ENCODE measurements around the gene DCDC2B. TPM values are rescaled to one million over a fixed set of nuclear protein-coding genes. Genes with fewer than 3 reads are reported as not detected.

Gene DCDC2B
- total RNA-seq, 2 experiments from 2014 or later: 0.06 to 0.29 TPM

GRCh38 chr1:32197837-32198236, 11.1 kb upstream of the DCDC2B start:
- no TSS peak for BruUV-seq (replicated peaks)
- H2AFZ ChIP-seq (ENCODE audit: low read length): no peak overlapping the region
- POLR2A ChIA-PET: interaction anchor here (0.5 to 0.7 kb wide), 3 partner anchors 29 to 1033 kb away, joined by 3 to 4 read pairs (median 3); no protein-coding TSS in a partner anchor
- no peaks in the 10 kb centered on the region for H3K79me2 ChIP-seq (ENCODE audit: insufficient read depth, low read depth, low read length)
- no peak overlapping the region for H3K4me3 ChIP-seq (ENCODE audit: low read depth, low read length, poor library complexity, severe bottlenecking)
- no peaks in the 10 kb centered on the region for H3K9me3 ChIP-seq (ENCODE audit: low read length)
- peaks cover 39% of the 10 kb centered on the region for H3K4me1 ChIP-seq (ENCODE audit: insufficient read depth, low read length, poor library complexity, severe bottlenecking)
- CTCF ChIA-PET (ENCODE audit: unreplicated experiment): interaction anchor here (0.6 kb wide), 1 partner anchor 13 kb away, joined by 3 read pairs; no protein-coding TSS in a partner anchor
- no peak overlapping the region for H3K4me2 ChIP-seq (ENCODE audit: low read length)
- DNase-seq (ENCODE audit: low spot score): no peak
- peaks cover 65% of the 10 kb centered on the region for H3K36me3 ChIP-seq (ENCODE audit: insufficient read depth, low read length)
- intact Hi-C loops (cut with micrococcal nuclease; ENCODE audit: unreplicated experiment): no loop called here
- H4K20me1 ChIP-seq (ENCODE audit: insufficient read depth, low read length): no peaks in the 10 kb centered on the region
- TF ChIP-seq CTCF (conservative IDR thresholded peaks at IDR 0.05; ENCODE audit: low read length) (no peak), EZH2phosphoT487 (IDR thresholded peaks at IDR 0.05; ENCODE audit: borderline replicate concordance, low read depth, low read length) (no peak)
- no peaks in the 10 kb centered on the region for H3K9me2 ChIP-seq (ENCODE audit: insufficient read depth, low read length)
- H3K27ac ChIP-seq (ENCODE audit: low read depth, low read length, poor library complexity, severe bottlenecking): no peak overlapping the region

GRCh38 chr1:32198237-32199042, 10.4 kb upstream of the DCDC2B start:
- peaks cover 59% of the 10 kb centered on the region for H3K36me3 ChIP-seq (ENCODE audit: insufficient read depth, low read length)
- intact Hi-C loops (cut with micrococcal nuclease; ENCODE audit: unreplicated experiment): no loop called here
- H4K20me1 ChIP-seq (ENCODE audit: insufficient read depth, low read length): no peaks in the 10 kb centered on the region
- CTCF ChIA-PET (ENCODE audit: unreplicated experiment): no interaction called here
- BruUV-seq (replicated peaks): no TSS peak
- H3K79me2 ChIP-seq (ENCODE audit: insufficient read depth, low read depth, low read length): no peaks in the 10 kb centered on the region
- no peaks in the 10 kb centered on the region for H3K9me2 ChIP-seq (ENCODE audit: insufficient read depth, low read length)
- peaks cover 39% of the 10 kb centered on the region for H3K4me1 ChIP-seq (ENCODE audit: insufficient read depth, low read length, poor library complexity, severe bottlenecking)
- no peak overlapping the region for H3K27ac ChIP-seq (ENCODE audit: low read depth, low read length, poor library complexity, severe bottlenecking)
- H3K4me2 ChIP-seq (ENCODE audit: low read length): peak overlapping the region; percentile 80; the same call in 1 of the 2 replicates
- POLR2A ChIA-PET: interaction anchor here (0.5 to 0.6 kb wide), 2 partner anchors 28 to 1032 kb away, joined by 3 to 4 read pairs; no protein-coding TSS in a partner anchor
- no peaks in the 10 kb centered on the region for H3K9me3 ChIP-seq (ENCODE audit: low read length)
- H2AFZ ChIP-seq (ENCODE audit: low read length): no peak overlapping the region
- H3K4me3 ChIP-seq (ENCODE audit: low read depth, low read length, poor library complexity, severe bottlenecking): no peak overlapping the region
- TF ChIP-seq CTCF (conservative IDR thresholded peaks at IDR 0.05; ENCODE audit: low read length): no peak
- no peak for TF ChIP-seq EZH2phosphoT487 (IDR thresholded peaks at IDR 0.05; ENCODE audit: borderline replicate concordance, low read depth, low read length)
- no peak for DNase-seq (ENCODE audit: low spot score)
